HepG2 (cell line): ENCODE measurements around the gene SPINT4. TPM values are rescaled to one million over a fixed set of nuclear protein-coding genes. Genes with fewer than 3 reads are reported as not detected.

Source experiments
- ATAC-seq: fragments of 200-7000 bp; cut with Tn5 transposase; 3 replicates; pipeline ENCODE4 v1.9.1; 2020; ENCODE audit warnings: mild to moderate bottlenecking, moderate library complexity
- BruUV-seq: library from RNA; stranded (reverse); fragments of 400-500 nt; replicated peaks from 2 replicates; lab custom pipeline; 2021; lab: Mats Ljungman, UMichigan
- CTCF ChIA-PET: fragments of 300-600 bp; formaldehyde crosslinking; extraction: SDS; loops from one replicate; lab custom pipeline; 2021; ENCODE audit warnings: low total read pairs, inconsistent platforms, low intra/inter-chr PET ratio; lab: Yijun Ruan, JAX
- POLR2A ChIA-PET: fragments of 350-600 bp; sonication (Branson Sonifier 250); formaldehyde crosslinking; loops from one replicate; lab custom pipeline; 2020; ENCODE audit warnings: antibody characterized with exemption, inconsistent platforms; lab: Yijun Ruan, JAX
- DNase-seq: peaks from one replicate; pipeline ENCODE4 v3.0.0-alpha.2; 2015; ENCODE audit warnings: low spot score
- FAIRE-seq: peaks from 3 replicates; lab custom pipeline; 2011; peaks lifted over from hg19 to GRCh38; lab: Jason Lieb, UNC
- H2AFZ ChIP-seq: one replicate; pipeline ENCODE4 v1.6.1; 2011; ENCODE audit warnings: low read length, inconsistent platforms
- H3K27ac ChIP-seq: fragments of 300-600 bp; 3 replicates; pipeline ENCODE4 v1.8.0; 2011; ENCODE audit warnings: mixed run types, mild to moderate bottlenecking, mixed read lengths, low read length, inconsistent platforms; ENCODE audit not compliant: insufficient read depth; ENCODE audit errors: extremely low read length
- H3K27me3 ChIP-seq, 2 experiments: fragments of 200-600 bp in 1 of 2; 2 replicates in 1 of 2; 3 replicates in 1 of 2; pipeline versions ENCODE4 v1.6.0 to v1.8.0; 2011; ENCODE audit warnings: low read length in 2 of 2, mild to moderate bottlenecking in 2 of 2, moderate library complexity in 2 of 2, inconsistent platforms in 1 of 2; ENCODE audit not compliant: insufficient read depth in 2 of 2, control insufficient read depth in 1 of 2
- H3K36me3 ChIP-seq, 2 experiments: fragments of 200-600 bp in 1 of 2; replicated peaks in 1 of 2; 2 replicates in 1 of 2; 3 replicates in 1 of 2; pipeline versions ENCODE4 v1.5.1 to v1.8.0; 2011; ENCODE audit warnings: low read length in 2 of 2, inconsistent platforms in 1 of 2; ENCODE audit not compliant: insufficient read depth in 2 of 2, control insufficient read depth in 1 of 2
- H3K4me1 ChIP-seq: 2 replicates; pipeline ENCODE4 v1.5.1; 2012; ENCODE audit warnings: low read length, inconsistent platforms; ENCODE audit not compliant: insufficient read depth
- H3K4me2 ChIP-seq: 2 replicates; pipeline ENCODE4 v1.6.0; 2011; ENCODE audit warnings: low read depth, low read length, inconsistent platforms
- H3K4me3 ChIP-seq, 3 experiments: fragments of 200-600 bp in 1 of 3; sonication (generic), shearing (Covaris generic) in 1 of 3; replicated peaks in 1 of 3; 2 replicates each; pipeline ENCODE4 v1.5.1; 2011 to 2016; ENCODE audit warnings: low read length in 3 of 3, inconsistent platforms in 2 of 3, low read depth in 2 of 3, mild to moderate bottlenecking in 2 of 3, control low read depth in 1 of 3, mixed read lengths in 1 of 3; ENCODE audit not compliant: insufficient read depth in 1 of 3
- H3K79me2 ChIP-seq: one replicate; pipeline ENCODE4 v1.6.1; 2011; ENCODE audit warnings: low read length, inconsistent platforms; ENCODE audit not compliant: insufficient read depth
- H3K9ac ChIP-seq: 2 replicates; pipeline ENCODE4 v1.6.0; 2011; ENCODE audit warnings: mild to moderate bottlenecking, low read depth, low read length, inconsistent platforms; ENCODE audit not compliant: insufficient read depth
- H3K9me3 ChIP-seq: 2 replicates; pipeline ENCODE4 v1.5.1; 2012; ENCODE audit warnings: mild to moderate bottlenecking, low read length
- H4K20me1 ChIP-seq: 2 replicates; pipeline ENCODE4 v1.6.0; 2011; ENCODE audit warnings: inconsistent platforms, mild to moderate bottlenecking, low read length, moderate library complexity; ENCODE audit not compliant: insufficient read depth
- CBX1 ChIP-seq: IDR thresholded peaks from one replicate; pipeline ENCODE4 v1.6.1; 2016; ENCODE audit warnings: antibody characterized with exemption, low read depth
- FOXK1 ChIP-seq: sonication (generic); formaldehyde crosslinking; IDR thresholded peaks from 2 replicates; pipeline ENCODE4 v1.4.0; 2020; ENCODE audit warnings: low read depth, missing genetic modification reagents, borderline replicate concordance
- PAWR ChIP-seq: sonication (generic); formaldehyde crosslinking; IDR thresholded peaks from 2 replicates; pipeline ENCODE4 v1.4.0; 2020; ENCODE audit warnings: missing genetic modification reagents, mild to moderate bottlenecking, borderline replicate concordance
- TP53 ChIP-seq: sonication (generic); formaldehyde crosslinking; conservative IDR thresholded peaks from 2 replicates; pipeline ENCODE4 v1.4.0; 2020; ENCODE audit warnings: missing genetic modification reagents
- ZNF142 ChIP-seq: sonication (generic); formaldehyde crosslinking; IDR thresholded peaks from 2 replicates; pipeline ENCODE4 v1.4.0; 2020; ENCODE audit warnings: missing genetic modification reagents
- ZNF646 ChIP-seq: sonication (generic); formaldehyde crosslinking; IDR thresholded peaks from 2 replicates; pipeline ENCODE4 v1.9.0; 2021; ENCODE audit warnings: mild to moderate bottlenecking, missing genetic modification reagents
- ZNF883 ChIP-seq: sonication (generic); formaldehyde crosslinking; IDR thresholded peaks from 2 replicates; pipeline ENCODE4 v1.5.1; 2020; ENCODE audit warnings: mild to moderate bottlenecking, missing genetic modification reagents; ENCODE audit errors: not compliant biosample characterization
- WGBS: methylation state at CpG from one replicate; pipeline ENCODE4 v1.1.6; 2017; ENCODE audit warnings: low lambda C conversion rate; 5-methylcytosine and 5-hydroxymethylcytosine counted together
- in situ Hi-C: cut with HindIII; loops from 2 replicates; pipeline ENCODE4 v1.10.0; 2017; ENCODE audit warnings: low pct_unique_long_range_greater_than_20kb; ENCODE audit not compliant: extremely low pct_ligation_motif_present
- intact Hi-C: fragments of 100-400 bp; cut with micrococcal nuclease; formaldehyde crosslinking; loops from one replicate; pipeline ENCODE4 v1.10.0; 2022; ENCODE audit not compliant: unreplicated experiment
- polyA plus RNA-seq, 8 experiments: library from polyadenylated mRNA; depleted of rRNA in 3 of 8; stranded (reverse) in 7 of 8; unstranded in 1 of 8; fragments of >200 nt; fragmentation: Illumina TruSeq in 4 of 8; extraction: Trizol in 4 of 8; gene quantifications; 2 replicates each; pipeline versions ENCODE4 v1.2.1 to v1.2.3, GENCODE V29; 2011 to 2016; ENCODE audit warnings: low read depth in 4 of 8, missing spikeins in 1 of 8, mixed read lengths in 1 of 8; ENCODE audit not compliant: insufficient read depth in 1 of 8
- total RNA-seq, 5 experiments: library from RNA; depleted of rRNA; stranded (reverse); fragments of >200 nt; fragmentation: Illumina TruSeq; extraction: Trizol; gene quantifications; 2 replicates each; pipeline ENCODE4 v1.2.3, GENCODE V29; 2016; ENCODE audit warnings: low read depth in 1 of 5
- TF ChIP-seq, protein P1 (sequence below): sonication (generic); formaldehyde crosslinking; IDR thresholded peaks from 2 replicates; pipeline ENCODE4 v1.5.0; 2020; ENCODE audit warnings: mild to moderate bottlenecking, low read depth, missing genetic modification reagents, borderline replicate concordance

Gene SPINT4
- total and polyA plus RNA-seq, 2 of the 13 experiments (the other 11 are each of a cell fraction or from before 2014, with no cell fraction given), result not detected

DNA sequence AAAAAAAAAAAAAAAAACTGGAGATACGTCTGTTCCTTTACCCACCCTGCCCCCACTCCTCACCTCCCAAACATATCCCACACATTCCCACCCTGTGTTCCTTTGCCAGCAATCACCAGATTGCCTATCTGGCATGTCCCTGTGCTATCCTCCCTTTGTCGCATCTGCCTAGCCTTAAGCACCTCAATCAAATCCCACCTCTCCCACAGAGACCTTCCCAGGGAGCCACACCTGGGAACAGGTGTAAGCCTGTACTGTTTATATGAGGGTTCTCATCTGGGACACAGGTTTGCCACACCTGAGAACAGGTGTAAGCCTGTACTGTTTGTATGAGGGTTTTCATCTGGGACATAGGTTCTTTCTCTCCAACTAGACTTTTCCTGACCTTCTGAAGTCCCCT lies 52.8 kb downstream of the SPINT4 start:
- Histone ChIP-seq H3K9ac (no peak overlapping the region), H4K20me1 (no peaks in the 10 kb centered on the region), H3K79me2 (no peaks in the 10 kb centered on the region), H3K27ac (no peak overlapping the region), H3K4me2 (no peak overlapping the region), H3K27me3 (peaks cover 2 to 15% of the 10 kb centered on the region in 2 experiments; a peak in 4 of 5 replicates), H3K36me3 (no peaks in the 10 kb centered on the region), H2AFZ (no peak overlapping the region), H3K9me3 (no peaks in the 10 kb centered on the region), H3K4me1 (peaks cover 15% of the 10 kb centered on the region), H3K4me3 (no peak overlapping the region)
- BruUV-seq, result no TSS peak
- in situ Hi-C loops (loop anchor here (5.0 to 25.0 kb wide), 5 partner anchors 178 to 587 kb away; partner anchors contain the start of gene EPPIN), intact Hi-C loops (loop anchor here (5.0 kb wide), 2 partner anchors 338 to 413 kb away; partner anchors contain the start of gene SYS1)
- DNase-seq, result no peak
- ChIA-PET POLR2A (no interaction called here), CTCF (no interaction called here)
- ATAC-seq, result no peak
- WGBS, result 2% methylated on average over 2 of the region's 2 CpGs
- no peak for FAIRE-seq
- TF ChIP-seq CBX1 (no peak), ZNF646 (no peak), ZNF142 (CRISPR knock-in tag) (no peak), PAWR (CRISPR knock-in tag) (no peak), TP53 (CRISPR knock-in tag) (no peak), ZNF883 (CRISPR knock-in tag) (no peak), FOXK1 (no peak)
- TF ChIP-seq, protein P1, sequence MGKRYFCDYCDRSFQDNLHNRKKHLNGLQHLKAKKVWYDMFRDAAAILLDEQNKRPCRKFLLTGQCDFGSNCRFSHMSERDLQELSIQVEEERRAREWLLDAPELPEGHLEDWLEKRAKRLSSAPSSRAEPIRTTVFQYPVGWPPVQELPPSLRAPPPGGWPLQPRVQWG (CRISPR knock-in tag), result no peak
